HepG2 (cell line): ENCODE data around the gene UMPS.

Source experiments
- HCFC1 ChIP-seq: fragments of 150-350 bp; IDR thresholded peaks from 2 replicates; pipeline ENCODE4 v1.6.1; 2014; ENCODE audit warnings: low read depth, low read length
- KAT8 ChIP-seq: IDR thresholded peaks from 2 replicates; pipeline ENCODE4 v1.6.1; 2016; ENCODE audit warnings: missing genetic modification reagents, missing compliant biosample characterization
- KLF9 ChIP-seq: IDR thresholded peaks from 2 replicates; pipeline ENCODE4 v1.6.1; 2016; ENCODE audit warnings: low read depth
- MAX ChIP-seq: IDR thresholded peaks from 2 replicates; pipeline ENCODE4 v1.6.1; 2012; ENCODE audit warnings: inconsistent platforms
- MEIS1 ChIP-seq: sonication (generic); formaldehyde crosslinking; IDR thresholded peaks from 2 replicates; pipeline ENCODE4 v1.9.0; 2021; ENCODE audit warnings: mild to moderate bottlenecking, missing genetic modification reagents, moderate library complexity, borderline replicate concordance
- MXD1 ChIP-seq: sonication (generic); formaldehyde crosslinking; IDR thresholded peaks from 2 replicates; pipeline ENCODE4 v1.4.0; 2020; ENCODE audit warnings: mild to moderate bottlenecking, missing genetic modification reagents
- MXI1 ChIP-seq: IDR thresholded peaks from 3 replicates; pipeline ENCODE4 v1.6.1; 2012; ENCODE audit warnings: low read depth, low read length, inconsistent platforms, borderline replicate concordance
- PHB2 ChIP-seq: fragments of 450-650 bp; IDR thresholded peaks from 2 replicates; pipeline ENCODE4 v1.6.1; 2018; ENCODE audit not compliant: partially characterized antibody
- POLR2A ChIP-seq, 2 experiments: IDR thresholded peaks; 2 replicates each; pipeline ENCODE4 v1.6.1; 2011; ENCODE audit warnings: low read depth in 2 of 2, low read length in 2 of 2, mild to moderate bottlenecking in 1 of 2, moderate library complexity in 1 of 2; ENCODE audit not compliant: insufficient read depth in 1 of 2
- ZBTB38 ChIP-seq: sonication (generic); formaldehyde crosslinking; IDR thresholded peaks from 2 replicates; pipeline ENCODE4 v1.5.1; 2020; ENCODE audit warnings: mild to moderate bottlenecking, missing genetic modification reagents
- ZNF17 ChIP-seq: sonication (generic); formaldehyde crosslinking; IDR thresholded peaks from 2 replicates; pipeline ENCODE4 v1.5.0; 2020; ENCODE audit warnings: mild to moderate bottlenecking, missing genetic modification reagents
- ZNF354B ChIP-seq: sonication (generic); formaldehyde crosslinking; IDR thresholded peaks from 2 replicates; pipeline ENCODE4 v1.8.0; 2022; ENCODE audit warnings: mild to moderate bottlenecking, missing genetic modification reagents
- ZNF549 ChIP-seq: sonication (generic); formaldehyde crosslinking; IDR thresholded peaks from 2 replicates; pipeline ENCODE4 v1.5.0; 2020; ENCODE audit warnings: missing genetic modification reagents
- TF ChIP-seq, protein P1 (sequence below): sonication (generic); formaldehyde crosslinking; IDR thresholded peaks from 2 replicates; pipeline ENCODE4 v1.5.0; 2020; ENCODE audit warnings: mild to moderate bottlenecking, missing genetic modification reagents, moderate library complexity

- TF ChIP-seq KAT8 (peak; percentile 63; the same call in 1 of the 2 replicates), ZNF17 (no peak), ZNF549 (CRISPR knock-in tag) (no peak), MXI1 (peak; percentile 29; the same call in 1 of the 3 replicates), PHB2 (no peak), MAX (peak; percentile 51; the same call in 1 of the 2 replicates), HCFC1 (no peak), MEIS1 (0 out of 2 replicates have a peak, but pooled peaks have one; percentile 47), POLR2A (IDR thresholded peaks at IDR 0.05; ENCODE audit: insufficient read depth in 1 of 2, low read depth in 2 of 2, low read length in 2 of 2) (peak; percentile 76 to 82; a peak in 3 of 4 replicates), ZBTB38 (0 out of 2 replicates have a peak, but pooled peaks have one; percentile 36), MXD1 (CRISPR knock-in tag) (no peak; the same call in 1 of the 2 replicates), ZNF354B (CRISPR knock-in tag) (no peak), KLF9 (no peak)
- TF ChIP-seq, protein P1, sequence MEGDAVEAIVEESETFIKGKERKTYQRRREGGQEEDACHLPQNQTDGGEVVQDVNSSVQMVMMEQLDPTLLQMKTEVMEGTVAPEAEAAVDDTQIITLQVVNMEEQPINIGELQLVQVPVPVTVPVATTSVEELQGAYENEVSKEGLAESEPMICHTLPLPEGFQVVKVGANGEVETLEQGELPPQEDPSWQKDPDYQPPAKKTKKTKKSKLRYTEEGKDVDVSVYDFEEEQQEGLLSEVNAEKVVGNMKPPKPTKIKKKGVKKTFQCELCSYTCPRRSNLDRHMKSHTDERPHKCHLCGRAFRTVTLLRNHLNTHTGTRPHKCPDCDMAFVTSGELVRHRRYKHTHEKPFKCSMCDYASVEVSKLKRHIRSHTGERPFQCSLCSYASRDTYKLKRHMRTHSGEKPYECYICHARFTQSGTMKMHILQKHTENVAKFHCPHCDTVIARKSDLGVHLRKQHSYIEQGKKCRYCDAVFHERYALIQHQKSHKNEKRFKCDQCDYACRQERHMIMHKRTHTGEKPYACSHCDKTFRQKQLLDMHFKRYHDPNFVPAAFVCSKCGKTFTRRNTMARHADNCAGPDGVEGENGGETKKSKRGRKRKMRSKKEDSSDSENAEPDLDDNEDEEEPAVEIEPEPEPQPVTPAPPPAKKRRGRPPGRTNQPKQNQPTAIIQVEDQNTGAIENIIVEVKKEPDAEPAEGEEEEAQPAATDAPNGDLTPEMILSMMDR: no peak
These were observed 30.4 kb upstream of the UMPS start for GRCh38 chr3:124699686-124700396.
